OCI-LY7 (cell line): ENCODE results near the gene UGT1A9. TPM values are rescaled to one million over a fixed set of nuclear protein-coding genes. Genes with fewer than 3 reads are reported as not detected.
"Not testable (repeated sequence)": the region's sequence is repeated elsewhere in the genome, so short reads cannot be mapped to it uniquely, and the experiment has no call there.

Source experiments
- BruUV-seq: library from RNA; stranded (reverse); fragments of 400-500 nt; replicated peaks from 2 replicates; lab custom pipeline; 2021; lab: Mats Ljungman, UMichigan
- CTCF ChIA-PET: fragments of 300-600 bp; sonication (Branson Sonifier 250); formaldehyde crosslinking; loops from one replicate; lab custom pipeline; 2022; ENCODE audit warnings: antibody characterized with exemption; ENCODE audit not compliant: unreplicated experiment; lab: Charles Lee
- POLR2A ChIA-PET: fragments of 300-600 bp; sonication (Branson Sonifier 250); formaldehyde crosslinking; loops from one replicate; lab custom pipeline; 2022; ENCODE audit warnings: antibody characterized with exemption; lab: Charles Lee
- DNase-seq: peaks from one replicate; pipeline ENCODE4 v3.0.0-alpha.2; 2015; ENCODE audit warnings: low spot score
- H2AFZ ChIP-seq: fragments of 200-600 bp; sonication (generic), shearing (Covaris generic); 2 replicates; pipeline ENCODE4 v1.6.1; 2014; ENCODE audit warnings: mild to moderate bottlenecking, antibody characterized with exemption, low read length, moderate library complexity
- H3K27ac ChIP-seq: fragments of 200-600 bp; sonication (generic); 2 replicates; pipeline ENCODE4 v1.5.1; 2014; ENCODE audit warnings: mixed run types, low read depth, mild to moderate bottlenecking, moderate library complexity, low read length, inconsistent platforms; ENCODE audit not compliant: poor library complexity, severe bottlenecking
- H3K36me3 ChIP-seq: fragments of 200-600 bp; sonication (generic); 2 replicates; pipeline ENCODE4 v1.6.1; 2014; ENCODE audit warnings: mild to moderate bottlenecking, antibody characterized with exemption, low read length, moderate library complexity, mixed read lengths; ENCODE audit not compliant: insufficient read depth
- H3K4me1 ChIP-seq: fragments of 200-600 bp; sonication (generic); 2 replicates; pipeline ENCODE4 v1.5.1; 2014; ENCODE audit warnings: mild to moderate bottlenecking, low read length; ENCODE audit not compliant: insufficient read depth, poor library complexity, severe bottlenecking
- H3K4me2 ChIP-seq: fragments of 200-600 bp; sonication (generic); 2 replicates; pipeline ENCODE4 v1.6.1; 2014; ENCODE audit warnings: mild to moderate bottlenecking, low read length
- H3K4me3 ChIP-seq: fragments of 200-600 bp; sonication (generic); 2 replicates; pipeline ENCODE4 v1.5.1; 2014; ENCODE audit warnings: mild to moderate bottlenecking, low read depth, low read length; ENCODE audit not compliant: poor library complexity, severe bottlenecking
- H3K79me2 ChIP-seq: fragments of 200-600 bp; sonication (generic); 2 replicates; pipeline ENCODE4 v1.6.1; 2016; ENCODE audit warnings: low read depth, mild to moderate bottlenecking, low read length, moderate library complexity, mixed read lengths; ENCODE audit not compliant: insufficient read depth
- H3K9me2 ChIP-seq: fragments of 200-600 bp; sonication (generic); 2 replicates; pipeline ENCODE4 v1.6.1; 2016; ENCODE audit warnings: mild to moderate bottlenecking, low read length, mixed read lengths; ENCODE audit not compliant: insufficient read depth
- H3K9me3 ChIP-seq: fragments of 200-600 bp; sonication (generic); 2 replicates; pipeline ENCODE4 v1.6.1; 2014; ENCODE audit warnings: mild to moderate bottlenecking, mixed run types, low read length, mixed read lengths
- H4K20me1 ChIP-seq: fragments of 200-600 bp; sonication (generic); 2 replicates; pipeline ENCODE4 v1.6.1; 2014; ENCODE audit warnings: mild to moderate bottlenecking, antibody characterized with exemption, low read length, moderate library complexity, mixed read lengths; ENCODE audit not compliant: insufficient read depth
- EZH2phosphoT487 ChIP-seq: fragments of 200-600 bp; sonication (generic); IDR thresholded peaks from 2 replicates; pipeline ENCODE4 v1.6.1; 2018; ENCODE audit warnings: low read depth, borderline replicate concordance, mild to moderate bottlenecking, mixed run types, antibody characterized with exemption, low read length, moderate library complexity, mixed read lengths
- intact Hi-C: fragments of 100-400 bp; cut with micrococcal nuclease; formaldehyde crosslinking; loops from one replicate; pipeline ENCODE4 v1.10.0; 2022; ENCODE audit not compliant: unreplicated experiment
- total RNA-seq, 2 experiments: library from RNA; depleted of rRNA in 1 of 2; stranded (reverse); fragments of >200 nt in 1 of 2; shearing (Covaris generic) in 1 of 2; gene quantifications; 2 replicates each; pipeline ENCODE4 v1.2.3, GENCODE V29; 2014 to 2022
- TF ChIP-seq, protein P1 (sequence below): fragments of 200-600 bp; sonication (generic); conservative IDR thresholded peaks from 2 replicates; pipeline ENCODE4 v1.5.1; 2014; ENCODE audit warnings: mild to moderate bottlenecking, antibody characterized with exemption, low read length, moderate library complexity, mixed read lengths

UGT1A9 gene
- total RNA-seq, 2 experiments from 2014 or later, result not detected

DNA sequence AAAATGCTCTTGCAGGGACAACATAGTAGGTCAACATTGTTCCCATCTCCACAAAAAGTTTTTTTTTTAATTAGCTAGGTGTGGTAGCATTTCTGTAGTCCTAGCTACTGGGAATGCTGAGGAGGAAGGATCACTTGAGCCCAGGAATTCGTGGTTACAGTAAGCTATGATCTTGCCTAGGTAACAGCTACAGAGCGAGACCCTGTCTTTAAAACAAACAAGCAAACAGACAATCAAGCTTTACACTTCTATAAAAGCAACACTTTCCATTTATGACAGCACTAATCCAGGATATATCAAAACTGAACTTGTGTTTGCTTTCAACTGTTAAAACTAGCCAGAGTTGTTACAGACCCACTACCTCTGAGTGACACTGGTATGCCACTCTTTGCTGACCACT is 69.2 kb downstream of the UGT1A9 start:
- Histone ChIP-seq H3K4me2 (no peak overlapping the region), H3K4me3 (no peak overlapping the region), H3K4me1 (no peaks in the 10 kb centered on the region), H2AFZ (no peak overlapping the region), H3K79me2 (no peaks in the 10 kb centered on the region), H3K9me2 (no peaks in the 10 kb centered on the region), H3K27ac (no peak overlapping the region), H4K20me1 (no peaks in the 10 kb centered on the region), H3K36me3 (no peaks in the 10 kb centered on the region), H3K9me3 (no peaks in the 10 kb centered on the region)
- CTCF ChIA-PET, result no interaction called here
- intact Hi-C loops, result no loop called here
- POLR2A ChIA-PET, result no interaction called here
- no TSS peak for BruUV-seq
- no peak for DNase-seq
- TF ChIP-seq, protein P1, sequence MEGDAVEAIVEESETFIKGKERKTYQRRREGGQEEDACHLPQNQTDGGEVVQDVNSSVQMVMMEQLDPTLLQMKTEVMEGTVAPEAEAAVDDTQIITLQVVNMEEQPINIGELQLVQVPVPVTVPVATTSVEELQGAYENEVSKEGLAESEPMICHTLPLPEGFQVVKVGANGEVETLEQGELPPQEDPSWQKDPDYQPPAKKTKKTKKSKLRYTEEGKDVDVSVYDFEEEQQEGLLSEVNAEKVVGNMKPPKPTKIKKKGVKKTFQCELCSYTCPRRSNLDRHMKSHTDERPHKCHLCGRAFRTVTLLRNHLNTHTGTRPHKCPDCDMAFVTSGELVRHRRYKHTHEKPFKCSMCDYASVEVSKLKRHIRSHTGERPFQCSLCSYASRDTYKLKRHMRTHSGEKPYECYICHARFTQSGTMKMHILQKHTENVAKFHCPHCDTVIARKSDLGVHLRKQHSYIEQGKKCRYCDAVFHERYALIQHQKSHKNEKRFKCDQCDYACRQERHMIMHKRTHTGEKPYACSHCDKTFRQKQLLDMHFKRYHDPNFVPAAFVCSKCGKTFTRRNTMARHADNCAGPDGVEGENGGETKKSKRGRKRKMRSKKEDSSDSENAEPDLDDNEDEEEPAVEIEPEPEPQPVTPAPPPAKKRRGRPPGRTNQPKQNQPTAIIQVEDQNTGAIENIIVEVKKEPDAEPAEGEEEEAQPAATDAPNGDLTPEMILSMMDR, result no peak
- TF ChIP-seq EZH2phosphoT487, result no peak

DNA sequence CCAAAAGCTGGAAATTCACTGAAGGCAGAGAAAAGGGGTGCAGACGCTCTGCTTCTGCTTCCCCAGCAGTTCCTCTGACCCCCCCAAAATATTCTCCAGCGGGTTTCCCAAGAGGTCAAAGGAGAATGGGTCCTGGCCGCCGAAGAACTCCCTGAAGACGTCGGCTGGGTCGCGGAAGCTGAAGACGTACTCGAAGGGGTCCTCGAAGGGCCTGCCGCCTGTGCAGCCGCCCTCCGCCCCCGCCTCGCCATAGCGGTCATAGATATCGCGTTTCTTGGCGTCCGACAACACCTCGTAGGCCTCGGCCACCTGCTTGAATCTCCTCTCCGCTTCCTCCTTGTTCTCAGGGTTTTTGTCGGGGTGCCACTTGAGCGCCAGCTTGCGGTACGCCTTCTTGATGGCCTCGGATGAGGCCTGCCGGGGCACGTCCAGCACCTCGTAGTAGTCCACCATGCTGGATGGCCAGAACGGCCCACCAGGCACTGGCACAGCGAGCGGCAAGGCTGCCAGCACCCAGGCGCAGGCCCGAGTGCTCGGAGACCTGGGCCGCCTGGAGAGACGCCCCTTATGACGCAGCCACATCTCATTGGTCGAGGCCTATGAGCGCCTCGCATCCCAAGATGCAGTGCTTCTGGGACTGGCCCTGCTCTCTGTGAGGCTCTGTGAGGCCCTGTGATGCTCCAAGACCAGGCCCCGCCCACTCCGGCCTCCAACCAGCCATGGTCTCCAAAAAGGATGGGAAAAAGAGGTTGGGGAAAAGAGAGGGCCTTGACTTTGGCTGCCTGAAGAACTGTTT is 72.0 kb downstream of the UGT1A9 start:
- BruUV-seq, result no TSS peak
- Histone ChIP-seq H3K79me2 (no peaks in the 10 kb centered on the region), H3K4me2 (no peak overlapping the region), H4K20me1 (no peaks in the 10 kb centered on the region), H2AFZ (no peak overlapping the region), H3K36me3 (no peaks in the 10 kb centered on the region), H3K4me3 (no peak overlapping the region), H3K9me3 (no peaks in the 10 kb centered on the region), H3K27ac (no peak overlapping the region), H3K9me2 (no peaks in the 10 kb centered on the region), H3K4me1 (no peaks in the 10 kb centered on the region)
- intact Hi-C loops, result no loop called here
- CTCF ChIA-PET, result no interaction called here
- no peak for DNase-seq
- TF ChIP-seq EZH2phosphoT487, result no peak
- TF ChIP-seq, protein P1, result no peak
- POLR2A ChIA-PET, result no interaction called here

DNA sequence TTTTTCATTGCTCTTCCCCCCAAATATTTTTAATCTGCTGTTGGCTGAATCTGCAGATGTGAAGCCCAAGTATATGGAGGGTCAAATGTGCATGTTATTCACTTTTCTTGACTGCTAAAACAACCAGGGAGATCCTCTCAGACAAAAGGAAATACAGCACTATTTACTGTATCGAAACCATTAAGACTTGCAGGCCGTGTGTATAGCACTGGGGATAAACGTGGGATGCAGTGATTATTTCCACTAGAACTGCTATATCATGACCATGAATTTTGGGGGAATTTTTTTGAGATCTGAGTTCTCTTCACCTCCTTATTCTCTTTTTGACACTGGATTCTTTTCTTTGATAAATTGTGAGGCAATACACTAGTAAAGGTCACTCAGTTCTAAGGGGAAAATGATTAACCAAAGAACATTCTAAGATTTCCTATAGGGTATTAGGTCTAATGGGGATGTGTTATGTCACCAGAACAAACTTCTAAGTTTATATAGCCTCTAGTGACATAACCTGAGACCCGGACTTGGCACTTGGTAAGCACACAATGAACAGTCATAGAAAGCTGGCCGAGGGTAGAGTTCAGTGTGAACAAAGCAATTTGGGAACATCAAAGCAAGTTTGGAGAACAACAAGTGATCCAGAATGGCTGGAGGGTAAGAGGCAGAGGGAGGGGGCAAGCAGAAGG is 73.5 kb downstream of the UGT1A9 start:
- TF ChIP-seq, protein P1, result no peak
- no peak for TF ChIP-seq EZH2phosphoT487
- H3K9me3 ChIP-seq, result no peaks in the 10 kb centered on the region
- intact Hi-C loops, result no loop called here
- no peaks in the 10 kb centered on the region for H3K4me1 ChIP-seq
- BruUV-seq, result no TSS peak
- no peak overlapping the region for H3K4me2 ChIP-seq
- no peak overlapping the region for H3K4me3 ChIP-seq
- no peak for DNase-seq
- ChIA-PET CTCF (no interaction called here), POLR2A (no interaction called here)
- H3K9me2 ChIP-seq, result no peaks in the 10 kb centered on the region
- H3K27ac ChIP-seq, result no peak overlapping the region
- H2AFZ ChIP-seq, result no peak overlapping the region
- no peaks in the 10 kb centered on the region for H3K36me3 ChIP-seq
- H3K79me2 ChIP-seq, result no peaks in the 10 kb centered on the region
- H4K20me1 ChIP-seq, result no peaks in the 10 kb centered on the region

DNA sequence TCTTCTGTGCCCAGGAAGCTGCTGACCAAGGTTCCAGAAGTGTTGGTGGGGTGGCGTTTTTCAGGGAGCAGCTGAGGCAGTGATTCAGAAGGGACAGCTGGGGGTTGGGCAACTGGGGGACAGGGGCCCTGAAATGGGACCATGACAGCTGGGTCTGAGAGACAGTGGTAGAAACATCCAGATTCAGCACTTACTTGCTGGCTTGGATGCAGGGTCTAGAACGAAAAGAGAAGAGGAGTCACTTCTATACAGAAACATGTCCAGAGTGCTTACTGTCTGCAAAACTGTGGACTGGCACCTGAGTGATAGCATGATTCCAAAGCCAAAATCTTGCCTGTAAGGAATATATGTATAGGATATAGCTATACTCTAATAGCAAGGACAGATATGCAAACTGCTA is 74.1 kb downstream of the UGT1A9 start:
- H3K4me3 ChIP-seq, H3K36me3 ChIP-seq, H3K4me2 ChIP-seq, H4K20me1 ChIP-seq, intact Hi-C loops, H3K9me3 ChIP-seq, DNase-seq, H3K9me2 ChIP-seq, H3K27ac ChIP-seq, H2AFZ ChIP-seq, POLR2A ChIA-PET, H3K4me1 ChIP-seq, H3K79me2 ChIP-seq, CTCF ChIA-PET, BruUV-seq: not testable (repeated sequence)
